Stomach (tissue), 9 donors: ENCODE measurements around the gene SMCO4. TPM values are rescaled to one million over a fixed set of nuclear protein-coding genes. Genes with fewer than 3 reads are reported as not detected.

Source experiments
- DNase-seq, 2 donors: peaks; one replicate each; pipeline versions ENCODE4 v3.0.0 to v3.0.0-alpha.2; 2013 to 2019
- H3K27ac ChIP-seq, 5 donors: fragments of 200-600 bp in 4 of 5; sonication (generic) in 4 of 5; one replicate each; pipeline ENCODE4 v1.5.1; 2013 to 2019; ENCODE audit warnings: mild to moderate bottlenecking in 1 of 5, moderate library complexity in 1 of 5
- H3K27me3 ChIP-seq, 3 donors: fragments of 200-600 bp; sonication (generic); one replicate each; pipeline ENCODE4 v1.5.1; 2017 to 2019; ENCODE audit warnings: mixed run types in 1 of 3
- H3K36me3 ChIP-seq, 4 donors: fragments of 200-600 bp; sonication (generic); 1 replicate in 3 of 4; 2 replicates in 1 of 4; pipeline ENCODE4 v1.5.1; 2016 to 2019
- H3K4me1 ChIP-seq, 4 donors: fragments of 200-600 bp; sonication (generic); one replicate each; pipeline ENCODE4 v1.5.1; 2016 to 2019
- H3K4me3 ChIP-seq, 4 donors: fragments of 200-600 bp; sonication (generic) in 3 of 4; one replicate each; pipeline ENCODE4 v1.5.1; 2016 to 2019; ENCODE audit warnings: mild to moderate bottlenecking in 1 of 4
- H3K9me3 ChIP-seq, 4 donors: fragments of 200-600 bp; sonication (generic); one replicate each; pipeline ENCODE4 v1.5.1; 2016 to 2019
- EP300 ChIP-seq: sonication (generic); formaldehyde crosslinking; IDR thresholded peaks from one replicate; pipeline ENCODE4 v1.6.1; 2017; ENCODE audit warnings: antibody characterized with exemption
- POLR2A ChIP-seq, 4 donors: fragments of 450-650 bp; IDR thresholded peaks; one replicate each; pipeline ENCODE4 v1.6.1; 2016; ENCODE audit warnings: antibody characterized with exemption in 4 of 4, control low read depth in 2 of 4, mild to moderate bottlenecking in 1 of 4, moderate library complexity in 1 of 4
- POLR2AphosphoS5 ChIP-seq, 3 donors: sonication (generic); formaldehyde crosslinking; IDR thresholded peaks; one replicate each; pipeline ENCODE4 v1.6.1; 2016; ENCODE audit warnings: antibody characterized with exemption in 3 of 3
- WGBS, 5 donors: extraction: QIAGEN DNeasy Blood & Tissue Kit in 3 of 5; methylation state at CpG; one replicate each; pipeline versions ENCODE4 v1.1.5 to v1.1.7; 2013 to 2018; 5-methylcytosine and 5-hydroxymethylcytosine counted together
- intact Hi-C: fragments of 100-400 bp; cut with DNase I; formaldehyde crosslinking; loops from one replicate; pipeline ENCODE4 v1.15.1; 2023; ENCODE audit warnings: low total_unique reads
- polyA plus RNA-seq, 3 donors: library from polyadenylated mRNA; stranded (reverse); fragments of 200-250 nt; gene quantifications; one replicate each; pipeline ENCODE4 v1.2.3, GENCODE V29; 2013
- total RNA-seq, 5 donors: library from RNA; depleted of rRNA; stranded (reverse); fragments of >200 nt; gene quantifications; one replicate each; pipeline versions ENCODE4 v1.1.0 to v1.2.3, GENCODE V29; 2014 to 2016
- TF ChIP-seq, protein P1 (sequence below), 7 experiments: fragments of 450-650 bp in 4 of 7; fragments of 200-600 bp in 3 of 7; sonication (generic) in 3 of 7; IDR thresholded peaks; one replicate each; pipeline ENCODE4 v1.5.1; 2016 to 2019; ENCODE audit warnings: antibody characterized with exemption in 7 of 7, control low read depth in 2 of 7, mild to moderate bottlenecking in 1 of 7
- donor health status: healthy with polysubstance abuse.
- donor health status: Bipolar disorder and iron deficiency.
- donor health status: healthy.

Gene SMCO4
- total and polyA plus RNA-seq, 8 donors = 2.9 to 306 (median 25.1) TPM; not detected in 1

GRCh38 chr11:93542811-93543229 is 371 bp downstream of the SMCO4 start:
- H3K36me3 ChIP-seq = no peaks in the 10 kb centered on the region
- peak overlapping the region; percentile 81 to 88 (median 86) for H3K4me3 ChIP-seq
- intact Hi-C loops = no loop called here
- H3K4me1 ChIP-seq = peaks cover 12 to 61% (median 37%) of the 10 kb centered on the region in 4 donors
- peak; percentile 43 to 74 for DNase-seq
- no peak for TF ChIP-seq EP300
- TF ChIP-seq POLR2A (IDR thresholded peaks at IDR 0.05) = no peak
- TF ChIP-seq POLR2AphosphoS5 (IDR thresholded peaks at IDR 0.05) = no peak
- TF ChIP-seq, protein P1, sequence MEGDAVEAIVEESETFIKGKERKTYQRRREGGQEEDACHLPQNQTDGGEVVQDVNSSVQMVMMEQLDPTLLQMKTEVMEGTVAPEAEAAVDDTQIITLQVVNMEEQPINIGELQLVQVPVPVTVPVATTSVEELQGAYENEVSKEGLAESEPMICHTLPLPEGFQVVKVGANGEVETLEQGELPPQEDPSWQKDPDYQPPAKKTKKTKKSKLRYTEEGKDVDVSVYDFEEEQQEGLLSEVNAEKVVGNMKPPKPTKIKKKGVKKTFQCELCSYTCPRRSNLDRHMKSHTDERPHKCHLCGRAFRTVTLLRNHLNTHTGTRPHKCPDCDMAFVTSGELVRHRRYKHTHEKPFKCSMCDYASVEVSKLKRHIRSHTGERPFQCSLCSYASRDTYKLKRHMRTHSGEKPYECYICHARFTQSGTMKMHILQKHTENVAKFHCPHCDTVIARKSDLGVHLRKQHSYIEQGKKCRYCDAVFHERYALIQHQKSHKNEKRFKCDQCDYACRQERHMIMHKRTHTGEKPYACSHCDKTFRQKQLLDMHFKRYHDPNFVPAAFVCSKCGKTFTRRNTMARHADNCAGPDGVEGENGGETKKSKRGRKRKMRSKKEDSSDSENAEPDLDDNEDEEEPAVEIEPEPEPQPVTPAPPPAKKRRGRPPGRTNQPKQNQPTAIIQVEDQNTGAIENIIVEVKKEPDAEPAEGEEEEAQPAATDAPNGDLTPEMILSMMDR (IDR thresholded peaks at IDR 0.05) = no peak
- WGBS, 5 donors = 0 to 3% (median 1%) methylated on average over 1 to 48 of the region's 59 CpGs
- no peaks in the 10 kb centered on the region for H3K27me3 ChIP-seq
- H3K9me3 ChIP-seq = no peaks in the 10 kb centered on the region
- H3K27ac ChIP-seq = peak overlapping the region; percentile 86 to 95 (median 92)

- DNase-seq = peak; percentile 46 to 79
- Histone ChIP-seq H3K9me3 (no peaks in the 10 kb centered on the region), H3K27me3 (no peaks in the 10 kb centered on the region), H3K36me3 (no peaks in the 10 kb centered on the region), H3K4me3 (peak overlapping the region; percentile 81 to 88 (median 86)), H3K4me1 (peaks cover 18 to 67% (median 43%) of the 10 kb centered on the region in 4 donors), H3K27ac (peak overlapping the region; percentile 86 to 95 (median 92))
- WGBS, 5 donors = 4 to 12% (median 7%) methylated on average over 17 to 29 of the region's 29 CpGs
- no peak for TF ChIP-seq EP300
- no peak for TF ChIP-seq POLR2A (IDR thresholded peaks at IDR 0.05)
- TF ChIP-seq POLR2AphosphoS5 (IDR thresholded peaks at IDR 0.05) = peak in 1 of 3 donors; percentile 15
- TF ChIP-seq, protein P1 (IDR thresholded peaks at IDR 0.05) = no peak
- intact Hi-C loops = no loop called here
Measured at GRCh38 chr11:93541884-93542810, 1.0 kb downstream of the SMCO4 start.

DNA sequence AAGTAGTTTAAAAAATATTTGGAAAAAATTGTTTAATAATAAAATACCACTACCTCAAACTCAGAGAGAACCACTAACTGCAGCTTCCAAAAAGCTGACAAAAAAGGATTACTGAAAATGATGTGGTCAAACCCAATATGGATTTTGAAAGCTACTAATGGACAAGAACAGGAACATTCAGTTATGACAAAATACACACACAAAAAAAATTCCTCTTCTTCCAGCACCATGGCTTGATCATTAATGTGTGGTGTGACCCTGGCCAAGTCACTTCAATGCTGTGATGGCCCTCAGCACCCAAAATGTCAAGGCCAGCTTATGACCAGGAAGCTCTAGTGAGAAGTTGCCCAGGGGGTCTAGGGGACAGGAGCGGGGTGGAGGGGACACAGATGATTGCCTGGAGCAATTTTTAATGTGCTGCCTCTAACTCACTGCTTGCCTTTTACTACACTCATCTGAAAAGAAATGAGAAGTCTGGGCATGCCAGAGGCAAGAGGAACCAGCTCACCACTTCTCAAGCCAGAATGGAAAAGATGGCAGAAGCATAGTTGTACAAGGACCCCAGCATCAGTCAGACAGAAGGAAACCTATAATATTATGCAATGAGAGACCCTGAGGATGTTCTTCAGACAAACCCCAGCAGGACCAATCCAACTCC is 2.2 kb downstream of the SMCO4 start:
- no peaks in the 10 kb centered on the region for H3K9me3 ChIP-seq
- H3K36me3 ChIP-seq = no peaks in the 10 kb centered on the region
- peak overlapping the region in 3 of 5 donors; percentile 90 to 95 (median 93) for H3K27ac ChIP-seq
- TF ChIP-seq, protein P1 (IDR thresholded peaks at IDR 0.05) = no peak
- TF ChIP-seq POLR2A (IDR thresholded peaks at IDR 0.05) = no peak
- TF ChIP-seq EP300 = no peak
- TF ChIP-seq POLR2AphosphoS5 (IDR thresholded peaks at IDR 0.05) = no peak
- H3K27me3 ChIP-seq = no peaks in the 10 kb centered on the region
- H3K4me3 ChIP-seq = no peak overlapping the region
- intact Hi-C loops = no loop called here
- 94 to 100% (median 100%) methylated on average over 1 of the region's 1 CpG for WGBS, 5 donors
- DNase-seq = no peak
- H3K4me1 ChIP-seq = peaks cover 28 to 79% (median 52%) of the 10 kb centered on the region in 4 donors

DNA sequence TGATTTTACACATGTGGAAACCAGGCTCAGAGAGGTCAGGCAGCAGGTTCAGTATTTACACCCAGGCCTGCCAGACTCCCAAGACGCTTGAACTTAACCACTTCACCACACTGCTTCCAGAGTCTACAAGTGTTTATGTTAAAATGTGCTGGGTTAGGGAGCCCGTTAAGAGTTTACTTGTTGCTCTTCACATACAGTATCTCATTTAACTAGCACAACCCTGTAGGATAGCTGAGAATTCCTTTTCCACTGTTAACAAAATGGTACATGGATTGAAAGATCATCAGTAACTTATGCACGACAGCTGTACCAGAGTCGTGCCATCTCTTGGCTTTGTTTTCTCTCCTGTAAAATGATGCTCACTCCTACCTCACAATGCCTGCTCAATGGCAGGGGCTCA is 2.9 kb downstream of the SMCO4 start:
- Histone ChIP-seq H3K27ac (peak overlapping the region in 1 of 5 donors; percentile 38), H3K27me3 (no peaks in the 10 kb centered on the region), H3K4me1 (peaks cover 28 to 81% (median 52%) of the 10 kb centered on the region in 4 donors), H3K9me3 (no peaks in the 10 kb centered on the region), H3K4me3 (no peak overlapping the region), H3K36me3 (no peaks in the 10 kb centered on the region)
- intact Hi-C loops = no loop called here
- WGBS, 5 donors = 64 to 85% (median 72%) methylated on average over 4 of the region's 4 CpGs
- no peak for TF ChIP-seq POLR2A (IDR thresholded peaks at IDR 0.05)
- no peak for TF ChIP-seq POLR2AphosphoS5 (IDR thresholded peaks at IDR 0.05)
- no peak for TF ChIP-seq EP300
- TF ChIP-seq, protein P1 (IDR thresholded peaks at IDR 0.05) = no peak
- no peak for DNase-seq
